ENCODE measurements around the gene KRTAP5-10. TPM values are rescaled to one million over a fixed set of nuclear protein-coding genes. Genes with fewer than 3 reads are reported as not detected.

Gene KRTAP5-10
- total and polyA plus RNA-seq, 2 donors (not counting 3 experiments of a cell fraction or from before 2014, with no cell fraction given), result not detected

- Histone ChIP-seq H3K9me3 (replicated peaks; ENCODE audit: control insufficient read depth, insufficient read depth, low read length) (no peaks in the 10 kb centered on the region), H3K4me3 (replicated peaks in 1 of 3; ENCODE audit: insufficient read depth in 1 of 3, low read depth in 1 of 3, low read length in 3 of 3) (no peak overlapping the region), H3K79me2 (ENCODE audit: control insufficient read depth, insufficient read depth, low read length) (no peaks in the 10 kb centered on the region), H3K27me3 (ENCODE audit: control insufficient read depth in 2 of 2, insufficient read depth in 2 of 2, low read length in 2 of 2) (no peaks in the 10 kb centered on the region), H3K9me1 (replicated peaks; ENCODE audit: control insufficient read depth, extremely low read depth, insufficient read depth, low read length) (no peaks in the 10 kb centered on the region), H3K27ac (ENCODE audit: insufficient read depth, low read depth, low read length) (no peak overlapping the region), H2AFZ (ENCODE audit: low read depth, low read length) (no peak overlapping the region), H3K4me1 (ENCODE audit: control insufficient read depth, extremely low read depth, insufficient read depth, low read length) (no peaks in the 10 kb centered on the region), H3K4me2 (ENCODE audit: insufficient read depth, low read length) (no peak overlapping the region), H3K9ac (replicated peaks; ENCODE audit: extremely low read depth, insufficient read depth, low read length) (no peak overlapping the region), H4K20me1 (replicated peaks; ENCODE audit: control insufficient read depth, extremely low read depth, insufficient read depth, low read length) (no peaks in the 10 kb centered on the region), H3K36me3 (ENCODE audit: control insufficient read depth in 2 of 2, extremely low read depth in 1 of 2, insufficient read depth in 2 of 2, low read length in 2 of 2) (no peaks in the 10 kb centered on the region)
- ChIA-PET POLR2A (no interaction called here), CTCF (no interaction called here)
- DNase-seq (ENCODE audit: low read depth, low spot score) (no peak), FAIRE-seq (peak; percentile 43)
- BruUV-seq (replicated peaks), result no TSS peak
- TF ChIP-seq FOS (IDR thresholded peaks at IDR 0.05; ENCODE audit: borderline replicate concordance, insufficient read depth, low read length) (no peak), POLR2A (IDR thresholded peaks at IDR 0.05; ENCODE audit: low read depth, low read length) (no peak), JUN (IDR thresholded peaks at IDR 0.05; ENCODE audit: borderline replicate concordance, insufficient read depth, insufficient read length, low read depth) (no peak), POLR2AphosphoS5 (IDR thresholded peaks at IDR 0.05; ENCODE audit: insufficient read depth, low read depth, low read length) (no peak), GATA2 (IDR thresholded peaks at IDR 0.05; ENCODE audit: insufficient read depth, insufficient read length, low read depth, low read length) (no peak), MYC (IDR thresholded peaks at IDR 0.05; ENCODE audit: low read depth, low read length) (no peak), EZH2 (IDR thresholded peaks at IDR 0.05; ENCODE audit: borderline replicate concordance, low read depth, low read length, severe bottlenecking) (no peak)
- TF ChIP-seq, protein P1, sequence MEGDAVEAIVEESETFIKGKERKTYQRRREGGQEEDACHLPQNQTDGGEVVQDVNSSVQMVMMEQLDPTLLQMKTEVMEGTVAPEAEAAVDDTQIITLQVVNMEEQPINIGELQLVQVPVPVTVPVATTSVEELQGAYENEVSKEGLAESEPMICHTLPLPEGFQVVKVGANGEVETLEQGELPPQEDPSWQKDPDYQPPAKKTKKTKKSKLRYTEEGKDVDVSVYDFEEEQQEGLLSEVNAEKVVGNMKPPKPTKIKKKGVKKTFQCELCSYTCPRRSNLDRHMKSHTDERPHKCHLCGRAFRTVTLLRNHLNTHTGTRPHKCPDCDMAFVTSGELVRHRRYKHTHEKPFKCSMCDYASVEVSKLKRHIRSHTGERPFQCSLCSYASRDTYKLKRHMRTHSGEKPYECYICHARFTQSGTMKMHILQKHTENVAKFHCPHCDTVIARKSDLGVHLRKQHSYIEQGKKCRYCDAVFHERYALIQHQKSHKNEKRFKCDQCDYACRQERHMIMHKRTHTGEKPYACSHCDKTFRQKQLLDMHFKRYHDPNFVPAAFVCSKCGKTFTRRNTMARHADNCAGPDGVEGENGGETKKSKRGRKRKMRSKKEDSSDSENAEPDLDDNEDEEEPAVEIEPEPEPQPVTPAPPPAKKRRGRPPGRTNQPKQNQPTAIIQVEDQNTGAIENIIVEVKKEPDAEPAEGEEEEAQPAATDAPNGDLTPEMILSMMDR (IDR thresholded peaks at IDR 0.05; ENCODE audit: extremely low read depth in 1 of 2, insufficient read depth in 1 of 2, low read depth in 1 of 2, low read length in 2 of 2), result no peak
- TF ChIP-seq, protein P2, sequence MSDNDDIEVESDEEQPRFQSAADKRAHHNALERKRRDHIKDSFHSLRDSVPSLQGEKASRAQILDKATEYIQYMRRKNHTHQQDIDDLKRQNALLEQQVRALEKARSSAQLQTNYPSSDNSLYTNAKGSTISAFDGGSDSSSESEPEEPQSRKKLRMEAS (IDR thresholded peaks at IDR 0.05; ENCODE audit: insufficient read depth, insufficient read length), result no peak
- intact Hi-C loops (cut with micrococcal nuclease) (no loop called here), dilution Hi-C loops (cut with MboI; ENCODE audit: extremely low pct_ligation_motif_present, low sequenced_read_pairs) (no loop called here)
These were observed 20.7 kb upstream of the KRTAP5-10 start for GRCh38 chr11:71544525-71545214.
